Liver (tissue), 9 donors: ENCODE data around the gene PPP1R9A. TPM values are rescaled to one million over a fixed set of nuclear protein-coding genes. Genes with fewer than 3 reads are reported as not detected.

Experiments used
- DNase-seq: peaks from one replicate; pipeline ENCODE4 v3.0.0-alpha.2; 2017; ENCODE audit warnings: low spot score
- H3K27ac ChIP-seq, 2 donors: one replicate each; pipeline ENCODE4 v1.7.0; 2013; ENCODE audit warnings: inconsistent platforms in 2 of 2, low read length in 2 of 2, control low read depth in 1 of 2, low read depth in 1 of 2, mild to moderate bottlenecking in 1 of 2
- H3K27me3 ChIP-seq, 4 donors: one replicate each; pipeline versions ENCODE4 v1.6.1 to v1.7.0; 2013; ENCODE audit warnings: low read length in 3 of 4, inconsistent platforms in 1 of 4, mild to moderate bottlenecking in 1 of 4, moderate library complexity in 1 of 4; ENCODE audit not compliant: control insufficient read depth in 4 of 4, insufficient read depth in 4 of 4
- H3K36me3 ChIP-seq, 4 donors: one replicate each; pipeline versions ENCODE4 v1.6.1 to v1.7.0; 2013; ENCODE audit warnings: low read length in 3 of 4, mild to moderate bottlenecking in 3 of 4, low read depth in 1 of 4, moderate library complexity in 1 of 4; ENCODE audit not compliant: control insufficient read depth in 4 of 4, insufficient read depth in 3 of 4
- H3K4me1 ChIP-seq, 4 donors: one replicate each; pipeline versions ENCODE4 v1.6.1 to v1.7.0; 2013; ENCODE audit warnings: low read length in 3 of 4, mild to moderate bottlenecking in 3 of 4, moderate library complexity in 1 of 4; ENCODE audit not compliant: control insufficient read depth in 4 of 4, insufficient read depth in 4 of 4
- H3K4me3 ChIP-seq, 3 donors: one replicate each; pipeline versions ENCODE4 v1.6.1 to v1.7.0; 2013; ENCODE audit warnings: low read length in 3 of 3, control low read depth in 1 of 3, low read depth in 1 of 3, mild to moderate bottlenecking in 1 of 3
- H3K9ac ChIP-seq, 2 donors: one replicate each; pipeline ENCODE4 v1.7.0; 2013; ENCODE audit warnings: low read length in 2 of 2, mild to moderate bottlenecking in 2 of 2, moderate library complexity in 2 of 2, control low read depth in 1 of 2, low read depth in 1 of 2
- H3K9me3 ChIP-seq, 4 donors: one replicate each; pipeline versions ENCODE4 v1.6.1 to v1.7.0; 2013; ENCODE audit warnings: low read length in 3 of 4; ENCODE audit not compliant: control insufficient read depth in 4 of 4
- ATF3 ChIP-seq: IDR thresholded peaks from 2 replicates; pipeline ENCODE4 v1.6.1; 2016; ENCODE audit warnings: antibody characterized with exemption
- CTCF ChIP-seq: fragments of 150-350 bp; IDR thresholded peaks from 2 replicates; pipeline ENCODE4 v1.5.1; 2017; ENCODE audit warnings: improper control_type of control experiment, low read depth, low read length; ENCODE audit not compliant: missing input control
- EGR1 ChIP-seq, 2 donors: IDR thresholded peaks; 2 replicates each; pipeline ENCODE4 v1.6.1; 2016 to 2018; ENCODE audit warnings: antibody characterized with exemption in 2 of 2, low read depth in 2 of 2
- FOXA1 ChIP-seq: IDR thresholded peaks from 2 replicates; pipeline ENCODE4 v1.6.1; 2016; ENCODE audit warnings: antibody characterized with exemption
- FOXA2 ChIP-seq: IDR thresholded peaks from 2 replicates; pipeline ENCODE4 v1.6.1; 2016; ENCODE audit warnings: antibody characterized with exemption
- GABPA ChIP-seq, 2 donors: IDR thresholded peaks in 1 of 2; conservative IDR thresholded peaks in 1 of 2; 2 replicates each; pipeline ENCODE4 v1.6.1; 2016; ENCODE audit warnings: antibody characterized with exemption in 2 of 2, mild to moderate bottlenecking in 1 of 2, moderate library complexity in 1 of 2
- HNF4A ChIP-seq, 2 donors: conservative IDR thresholded peaks; 2 replicates each; pipeline ENCODE4 v1.6.1; 2016; ENCODE audit warnings: antibody characterized with exemption in 2 of 2, mild to moderate bottlenecking in 2 of 2
- HNF4G ChIP-seq: IDR thresholded peaks from 2 replicates; pipeline ENCODE4 v1.6.1; 2016; ENCODE audit warnings: antibody characterized with exemption
- JUND ChIP-seq, 2 donors: IDR thresholded peaks; 2 replicates each; pipeline ENCODE4 v1.6.1; 2016; ENCODE audit warnings: antibody characterized with exemption in 2 of 2
- MAX ChIP-seq: IDR thresholded peaks from 2 replicates; pipeline ENCODE4 v1.6.1; 2016; ENCODE audit warnings: antibody characterized with exemption
- NR2F2 ChIP-seq: IDR thresholded peaks from 2 replicates; pipeline ENCODE4 v1.6.1; 2016; ENCODE audit warnings: antibody characterized with exemption
- RAD21 ChIP-seq, 2 donors: IDR thresholded peaks; 2 replicates each; pipeline ENCODE4 v1.6.1; 2016; ENCODE audit warnings: antibody characterized with exemption in 2 of 2, mild to moderate bottlenecking in 2 of 2
- RXRA ChIP-seq, 2 donors: IDR thresholded peaks; 2 replicates each; pipeline ENCODE4 v1.6.1; 2017 to 2018; ENCODE audit warnings: antibody characterized with exemption in 2 of 2, mild to moderate bottlenecking in 1 of 2
- TAF1 ChIP-seq: conservative IDR thresholded peaks from 2 replicates; pipeline ENCODE4 v1.6.1; 2016; ENCODE audit warnings: antibody characterized with exemption, mild to moderate bottlenecking
- YY1 ChIP-seq: IDR thresholded peaks from 2 replicates; pipeline ENCODE4 v1.6.1; 2016; ENCODE audit warnings: antibody characterized with exemption, mild to moderate bottlenecking
- ZBTB33 ChIP-seq: IDR thresholded peaks from 2 replicates; pipeline ENCODE4 v1.6.1; 2016; ENCODE audit warnings: antibody characterized with exemption
- WGBS: extraction: QIAGEN DNeasy Blood & Tissue Kit; methylation state at CpG from one replicate; pipeline ENCODE4 v1.1.7; 2013; 5-methylcytosine and 5-hydroxymethylcytosine counted together
- polyA plus RNA-seq, 2 donors: library from polyadenylated mRNA; stranded (reverse) in 1 of 2; unstranded in 1 of 2; fragments of 200-250 nt in 1 of 2; fragments of >200 nt in 1 of 2; fragmentation: Nextera tagmentation in 1 of 2; extraction: Ambion mirVana in 1 of 2; gene quantifications; one replicate each; pipeline versions ENCODE4 v1.2.1 to v1.2.3, GENCODE V29; 2013 to 2015
- total RNA-seq, 2 donors: library from RNA; depleted of rRNA; stranded (reverse); fragments of >200 nt; gene quantifications; one replicate each; pipeline ENCODE4 v1.2.3, GENCODE V29; 2014
- donor health status: healthy.
- donor health status: healthy.
- donor health status: healthy.
- donor health status: healthy.
- donor health status: healthy.

PPP1R9A gene
- total and polyA plus RNA-seq, 4 donors, result 0.17 to 5.4 (median 2.7) TPM

- DNase-seq, result no peak
- Histone ChIP-seq H3K27ac (no peak overlapping the region), H3K4me1 (peaks cover 0 to 18% (median under 1%) of the 10 kb centered on the region in 4 donors), H3K9ac (no peak overlapping the region), H3K4me3 (no peak overlapping the region), H3K27me3 (no peaks in the 10 kb centered on the region), H3K9me3 (no peaks in the 10 kb centered on the region), H3K36me3 (peaks cover 0 to 14% (median 1%) of the 10 kb centered on the region in 4 donors)
- no peak for TF ChIP-seq ATF3
- TF ChIP-seq FOXA2, result peak; percentile 32
Observed at GRCh38 chr7:95295397-95295796, 388.0 kb downstream of the PPP1R9A start.

GRCh38 chr7:95296456-95296855 is 389.1 kb downstream of the PPP1R9A start:
- Histone ChIP-seq H3K4me3 (no peak overlapping the region), H3K27me3 (no peaks in the 10 kb centered on the region), H3K9ac (no peak overlapping the region), H3K36me3 (peaks cover 0 to 15% (median 3%) of the 10 kb centered on the region in 4 donors), H3K27ac (no peak overlapping the region), H3K4me1 (peaks cover 0 to 18% (median under 1%) of the 10 kb centered on the region in 4 donors), H3K9me3 (no peaks in the 10 kb centered on the region)
- no peak for DNase-seq
- TF ChIP-seq RXRA (IDR thresholded peaks at IDR 0.05) (no peak), EGR1 (IDR thresholded peaks at IDR 0.05; ENCODE audit: low read depth in 2 of 2) (no peak), JUND (IDR thresholded peaks at IDR 0.05) (no peak), HNF4G (no peak), NR2F2 (no peak), HNF4A (conservative IDR thresholded peaks at IDR 0.05) (no peak), FOXA1 (no peak), TAF1 (no peak), MAX (no peak), CTCF (no peak), RAD21 (IDR thresholded peaks at IDR 0.05) (no peak), ZBTB33 (no peak), GABPA (IDR thresholded peaks at IDR 0.05 in 1 of 2, conservative IDR thresholded peaks at IDR 0.05 in 1 of 2) (no peak)
- 84% methylated on average over 6 of the region's 6 CpGs for WGBS

- peaks cover 0 to 18% (median under 1%) of the 10 kb centered on the region in 4 donors for H3K4me1 ChIP-seq
Observed at GRCh38 chr7:95297041-95297440, 389.6 kb downstream of the PPP1R9A start.

More at GRCh38 chr7:95297041-95297440, 389.6 kb downstream of the PPP1R9A start:
- 90% methylated on average over 1 of the region's 1 CpG for whole genome bisulfite sequencing
- no peak overlapping the region for H3K4me3 ChIP-seq
- TF ChIP-seq YY1 (no peak), EGR1 (IDR thresholded peaks at IDR 0.05; ENCODE audit: low read depth in 2 of 2) (no peak), HNF4A (conservative IDR thresholded peaks at IDR 0.05) (no peak), RAD21 (IDR thresholded peaks at IDR 0.05) (no peak), GABPA (IDR thresholded peaks at IDR 0.05 in 1 of 2, conservative IDR thresholded peaks at IDR 0.05 in 1 of 2) (no peak), RXRA (IDR thresholded peaks at IDR 0.05) (no peak), HNF4G (no peak), ATF3 (no peak), FOXA1 (no peak), TAF1 (no peak), NR2F2 (no peak), JUND (IDR thresholded peaks at IDR 0.05) (no peak)
- H3K36me3 ChIP-seq, result peaks cover 0 to 17% (median 4%) of the 10 kb centered on the region in 4 donors
- no peak for DNase-seq
- no peaks in the 10 kb centered on the region for H3K27me3 ChIP-seq
- no peak overlapping the region for H3K9ac ChIP-seq
- no peaks in the 10 kb centered on the region for H3K9me3 ChIP-seq
- no peak overlapping the region for H3K27ac ChIP-seq
